Activated CD8-positive, alpha-beta T cell treated with anti-CD3 and anti-CD28 coated beads for 36 hours (primary cell): ENCODE measurements around the gene NPSR1. TPM values are rescaled to one million over a fixed set of nuclear protein-coding genes. Genes with fewer than 3 reads are reported as not detected.
A peak's percentile ranks its signal among the peaks of the same experiment; 100 is the strongest.

Experiments
- ATAC-seq: fragments of 200-7000 bp; cut with Tn5 transposase; one replicate; pipeline ENCODE4 v1.10.0; 2021; ENCODE audit warnings: mild to moderate bottlenecking, moderate library complexity
- CTCF ChIA-PET: fragments of 350-600 bp; sonication (Branson Sonifier 250); formaldehyde crosslinking; loops from one replicate; lab custom pipeline; 2021; ENCODE audit warnings: antibody characterized with exemption; lab: Charles Lee
- POLR2A ChIA-PET: fragments of 350-600 bp; sonication (Branson Sonifier 250); formaldehyde crosslinking; loops from one replicate; lab custom pipeline; 2021; ENCODE audit warnings: antibody characterized with exemption; lab: Charles Lee
- DNase-seq: peaks from one replicate; pipeline ENCODE4 v3.0.0-alpha.2; 2020
- H3K27ac Mint-ChIP-seq: one replicate; pipeline ENCODE4 v1.8.0; 2021; ENCODE audit warnings: mild to moderate bottlenecking, mixed read lengths
- H3K27me3 Mint-ChIP-seq: one replicate; pipeline ENCODE4 v1.8.0; 2021; ENCODE audit warnings: mixed read lengths
- H3K36me3 Mint-ChIP-seq: one replicate; pipeline ENCODE4 v1.8.0; 2021; ENCODE audit warnings: low read depth, mixed read lengths
- H3K4me1 Mint-ChIP-seq: one replicate; pipeline ENCODE4 v1.8.0; 2021; ENCODE audit warnings: low read depth, mixed read lengths
- H3K4me3 Mint-ChIP-seq: one replicate; pipeline ENCODE4 v1.8.0; 2021; ENCODE audit warnings: mild to moderate bottlenecking, moderate library complexity, mixed read lengths
- H3K9me3 Mint-ChIP-seq: one replicate; pipeline ENCODE4 v1.8.0; 2021; ENCODE audit warnings: mixed read lengths
- CTCF ChIP-seq: fragments of 200-600 bp; IDR thresholded peaks from one replicate; pipeline ENCODE4 v1.8.0; 2022; ENCODE audit warnings: antibody characterized with exemption, mild to moderate bottlenecking
- intact Hi-C: fragments of 100-400 bp; cut with micrococcal nuclease; formaldehyde crosslinking; loops from one replicate; pipeline ENCODE4 v1.10.0; 2022
- total RNA-seq, 2 experiments: library from RNA; stranded (reverse); gene quantifications; one replicate each; pipeline ENCODE4 v1.2.3, GENCODE V29; 2021

The NPSR1 gene
- total RNA-seq, 2 experiments from 2014 or later, result not detected

- H3K27ac Mint-ChIP-seq, result no peak overlapping the region
- no peaks in the 10 kb centered on the region for H3K36me3 Mint-ChIP-seq
- H3K4me3 Mint-ChIP-seq, result no peak overlapping the region
- H3K4me1 Mint-ChIP-seq, result no peaks in the 10 kb centered on the region
- ChIA-PET POLR2A (no interaction called here), CTCF (interaction anchor here (1.0 kb wide), 1 partner anchor 106 kb away, joined by 3 read pairs; no protein-coding TSS in a partner anchor)
- ATAC-seq (no peak), DNase-seq (no peak)
- intact Hi-C loops, result loop anchor here (5.0 to 10.0 kb wide), 2 partner anchors 103 to 215 kb away; partner anchors contain the start of gene DPY19L1
- H3K27me3 Mint-ChIP-seq, result no peaks in the 10 kb centered on the region
- no peak for TF ChIP-seq CTCF
- H3K9me3 Mint-ChIP-seq, result no peaks in the 10 kb centered on the region
These were observed 164.0 kb downstream of the NPSR1 start for GRCh38 chr7:34821932-34822558.

GRCh38 chr7:34823650-34824258 lies 165.7 kb downstream of the NPSR1 start:
- POLR2A ChIA-PET, result no interaction called here
- Mint-ChIP-seq H3K4me3 (no peak overlapping the region), H3K27ac (no peak overlapping the region), H3K9me3 (no peaks in the 10 kb centered on the region), H3K4me1 (no peaks in the 10 kb centered on the region), H3K27me3 (no peaks in the 10 kb centered on the region), H3K36me3 (no peaks in the 10 kb centered on the region)
- CTCF ChIA-PET, result interaction anchor here (0.8 to 2.4 kb wide), 6 partner anchors 11 to 603 kb away, joined by 3 to 9 read pairs (median 5); no protein-coding TSS in a partner anchor
- DNase-seq (peak; percentile 70), ATAC-seq (peak; percentile 61)
- peak; percentile 86 for TF ChIP-seq CTCF
- intact Hi-C loops, result loop anchor here (5.0 to 10.0 kb wide), 2 partner anchors 101 to 214 kb away; partner anchors contain the start of gene DPY19L1

GRCh38 chr7:34825221-34825620 lies 167.2 kb downstream of the NPSR1 start:
- intact Hi-C loops, result loop anchor here (10.0 kb wide), 1 partner anchor 100 kb away; no protein-coding TSS in a partner anchor
- ATAC-seq, result no peak

GRCh38 chr7:34830390-34830789 lies 172.4 kb downstream of the NPSR1 start:
- Mint-ChIP-seq H3K4me1 (no peaks in the 10 kb centered on the region), H3K4me3 (no peak overlapping the region), H3K27ac (no peak overlapping the region), H3K36me3 (no peaks in the 10 kb centered on the region), H3K9me3 (no peaks in the 10 kb centered on the region), H3K27me3 (peaks cover 6% of the 10 kb centered on the region)
- POLR2A ChIA-PET, result no interaction called here
- ATAC-seq (no peak), DNase-seq (no peak)
- TF ChIP-seq CTCF, result no peak
- intact Hi-C loops, result no loop called here
- CTCF ChIA-PET, result no interaction called here

More at GRCh38 chr7:34825221-34825620, 167.2 kb downstream of the NPSR1 start:
- POLR2A ChIA-PET, result no interaction called here
- Mint-ChIP-seq H3K9me3 (no peaks in the 10 kb centered on the region), H3K27ac (no peak overlapping the region), H3K4me1 (no peaks in the 10 kb centered on the region), H3K36me3 (no peaks in the 10 kb centered on the region), H3K4me3 (no peak overlapping the region), H3K27me3 (no peaks in the 10 kb centered on the region)
- TF ChIP-seq CTCF, result no peak
- DNase-seq, result no peak
- CTCF ChIA-PET, result interaction anchor here (0.6 to 2.4 kb wide), 2 partner anchors 10 to 31 kb away, joined by 3 to 9 read pairs; no protein-coding TSS in a partner anchor

GRCh38 chr7:34831436-34831835 lies 173.4 kb downstream of the NPSR1 start:
- ChIA-PET CTCF (no interaction called here), POLR2A (no interaction called here)
- ATAC-seq (no peak), DNase-seq (no peak)
- no peak for TF ChIP-seq CTCF
- Mint-ChIP-seq H3K4me3 (no peak overlapping the region), H3K36me3 (no peaks in the 10 kb centered on the region), H3K27me3 (peaks cover 6% of the 10 kb centered on the region), H3K4me1 (no peaks in the 10 kb centered on the region), H3K27ac (no peak overlapping the region), H3K9me3 (no peaks in the 10 kb centered on the region)
- intact Hi-C loops, result no loop called here
